B cell (primary cell): ENCODE data around the gene MAPK7.

ENCODE experiments used
- CTCF ChIP-seq: fragments of 200-600 bp; IDR thresholded peaks from one replicate; pipeline ENCODE4 v1.8.0; 2022; ENCODE audit warnings: antibody characterized with exemption, mild to moderate bottlenecking
- EZH2 ChIP-seq: IDR thresholded peaks from 2 replicates; pipeline ENCODE4 v1.6.1; 2012; ENCODE audit warnings: borderline replicate concordance, low read depth, mild to moderate bottlenecking, moderate library complexity, low read length; ENCODE audit not compliant: insufficient read depth, poor library complexity, severe bottlenecking

- TF ChIP-seq EZH2 = no peak
- TF ChIP-seq CTCF = no peak
Observed at GRCh38 chr17:19369107-19369778, 9.1 kb upstream of the MAPK7 start.
